Lung microvascular endothelial cell (primary cell): Measurements from ENCODE around the gene BABAM2. TPM values are rescaled to one million over a fixed set of nuclear protein-coding genes. Genes with fewer than 3 reads are reported as not detected.
A peak's percentile ranks its signal among the peaks of the same experiment; 100 is the strongest.
"Not testable (repeated sequence)": the region's sequence is repeated elsewhere in the genome, so short reads cannot be mapped to it uniquely, and the experiment has no call there.

ENCODE experiments used
- DNase-seq, 2 donors: peaks; one replicate each; pipeline versions ENCODE4 v3.0.0 to v3.0.0-alpha.2; 2010; ENCODE audit warnings: low read depth in 2 of 2
- total RNA-seq: library from RNA; depleted of rRNA; stranded (reverse); fragments of >200 nt; gene quantifications from 2 replicates; pipeline ENCODE4 v1.2.1, GENCODE V29; 2014

BABAM2 gene
- total RNA-seq, 1 donor from 2014 or later, result 14.7 TPM

DNA sequence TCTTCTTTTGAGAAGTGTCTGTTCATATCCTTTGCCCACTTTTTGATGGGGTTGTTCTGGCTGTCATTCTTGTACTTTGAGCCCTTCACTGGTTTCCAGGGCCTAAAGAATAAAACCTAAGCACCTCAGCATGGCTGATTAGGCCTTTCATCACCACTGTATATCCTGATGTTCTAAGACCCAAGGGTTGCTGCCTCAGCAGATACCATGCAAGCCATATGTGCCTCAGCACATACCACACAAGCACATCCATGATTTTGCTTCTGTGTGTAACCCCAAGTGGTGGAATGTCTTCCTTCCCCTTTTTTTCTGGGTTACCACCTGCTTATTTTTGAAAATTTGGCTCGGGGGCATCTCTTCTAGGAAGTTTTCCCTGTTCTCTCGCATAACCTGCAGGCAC lies 11.7 kb upstream of the BABAM2 start:
- DNase-seq, result no peak

DNA sequence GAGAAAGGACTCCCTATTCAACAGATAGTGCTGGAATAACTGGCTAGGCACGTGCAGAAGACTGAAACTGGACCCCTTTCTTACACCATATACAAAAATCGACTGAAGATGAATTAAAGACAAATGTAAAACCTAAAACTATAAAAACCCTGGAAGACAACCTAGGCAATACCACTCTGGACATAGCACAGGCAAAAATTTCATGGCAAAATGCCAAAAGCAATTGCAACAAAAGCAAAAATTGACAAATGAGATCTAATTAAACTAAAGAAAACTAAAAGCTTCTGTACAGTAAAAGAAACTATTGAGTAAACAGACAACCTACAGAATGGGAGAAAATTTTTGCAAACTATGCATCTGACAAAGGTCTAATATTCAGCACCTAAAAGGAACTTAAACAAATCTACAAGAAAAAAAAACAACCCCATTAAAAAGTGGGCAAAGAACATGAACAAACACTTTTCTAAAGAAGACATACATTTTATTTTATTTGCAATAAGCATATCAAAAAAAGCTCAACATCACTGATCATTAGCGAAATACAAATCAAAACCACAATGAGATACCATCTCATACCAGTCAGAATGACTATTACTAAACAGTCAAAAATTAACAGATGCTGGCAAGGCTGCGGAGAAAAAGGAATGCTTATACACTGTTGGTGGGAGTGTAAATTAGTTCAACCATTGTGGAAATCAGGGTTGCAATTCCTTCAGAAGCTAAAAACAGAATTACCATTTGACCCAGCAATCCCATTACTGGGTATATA lies 8.5 kb upstream of the BABAM2 start:
- not testable (repeated sequence) for DNase-seq

DNA sequence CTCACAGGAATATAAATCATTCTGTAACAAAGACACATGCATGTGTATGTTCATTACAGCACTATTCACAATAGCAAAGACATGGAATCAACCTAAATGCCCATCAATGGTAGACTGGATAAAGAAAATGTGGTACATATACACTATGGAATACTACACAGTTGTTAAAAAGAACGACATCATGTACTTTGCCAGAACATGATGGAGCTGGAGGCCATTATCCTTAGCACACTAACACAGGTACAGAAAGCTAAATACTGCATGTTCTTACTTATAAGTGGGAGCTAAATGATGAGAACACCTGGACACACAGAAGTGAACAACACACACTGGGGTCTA lies 8.0 kb upstream of the BABAM2 start:
- not testable (repeated sequence) for DNase-seq

DNA sequence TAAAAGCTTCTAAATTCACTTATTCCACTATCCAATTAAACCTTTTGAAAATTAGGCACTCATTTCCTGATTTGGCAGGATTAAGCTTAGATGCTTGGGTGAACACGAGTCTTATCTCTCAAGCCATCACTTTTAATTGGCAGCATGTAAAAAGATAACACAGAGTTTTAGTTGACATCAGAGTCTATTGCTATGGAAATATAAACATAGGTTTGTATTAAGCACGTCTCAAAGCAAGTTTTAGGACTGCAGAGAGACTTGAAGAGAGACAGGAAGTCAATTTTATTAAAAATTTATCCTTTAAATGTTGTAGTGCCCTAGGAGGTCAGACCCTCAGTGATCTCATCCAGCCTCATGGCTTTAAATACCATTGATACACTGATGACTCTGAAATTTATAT lies 5.9 kb upstream of the BABAM2 start:
- peak; percentile 26 to 38 for DNase-seq

DNA sequence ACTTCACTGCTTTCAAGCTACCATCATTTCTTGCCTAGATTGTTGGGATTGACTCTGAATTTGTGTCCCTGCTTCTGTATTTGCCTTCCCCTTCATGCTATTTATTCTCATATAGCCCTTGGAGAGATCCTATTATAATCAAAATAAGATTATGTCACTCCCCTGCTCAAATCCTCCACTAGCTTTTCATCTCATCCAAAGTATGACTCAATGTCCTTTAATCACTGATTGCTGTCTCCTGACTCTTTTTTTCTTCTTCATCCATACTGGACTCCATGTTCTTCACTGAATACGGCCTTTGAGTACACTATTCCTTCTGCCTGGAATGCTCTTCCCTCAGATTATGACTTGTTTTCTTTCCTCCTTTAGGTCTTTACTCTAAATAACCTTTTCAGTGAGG lies 5.3 kb upstream of the BABAM2 start:
- peak in 1 of 2 donors; percentile 50 for DNase-seq

DNA sequence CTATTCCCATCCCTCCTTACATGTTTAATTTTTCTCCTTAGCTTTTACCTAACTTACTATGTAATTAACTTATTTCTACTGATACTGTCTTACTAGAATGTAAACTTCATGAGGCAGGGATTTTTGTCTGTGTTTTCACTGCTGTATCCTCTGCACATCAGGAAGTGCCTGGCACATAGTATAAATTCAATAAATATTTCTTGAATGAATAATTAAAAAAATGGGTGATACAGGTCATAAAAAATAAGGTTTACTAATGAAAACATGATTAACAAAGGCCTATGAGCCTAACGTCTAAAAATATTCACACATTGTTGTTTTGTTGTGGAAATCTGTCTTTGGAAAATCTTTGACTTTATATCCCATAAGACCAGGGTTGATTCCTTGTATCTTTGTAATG lies 4.9 kb upstream of the BABAM2 start:
- peak; percentile 35 to 49 for DNase-seq

DNA sequence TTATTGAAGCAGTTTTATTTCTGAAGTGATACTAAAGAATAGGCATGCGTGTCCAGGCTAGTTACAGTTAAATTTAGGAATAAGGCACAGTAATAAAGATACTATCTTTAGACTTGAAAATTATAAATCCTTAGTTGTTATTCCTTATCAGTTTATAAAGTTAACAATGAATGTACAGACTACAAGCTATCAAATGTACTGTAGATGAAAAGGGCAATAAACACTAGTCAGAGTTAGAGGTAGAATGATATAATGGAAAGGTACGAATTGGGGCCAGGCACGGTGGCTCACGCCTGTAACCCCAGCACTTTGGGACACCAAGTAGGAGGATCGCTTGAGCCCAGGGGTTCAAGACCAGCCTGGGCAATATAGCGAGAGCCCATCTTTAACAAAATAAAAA lies 4.2 kb upstream of the BABAM2 start:
- DNase-seq, result no peak

DNA sequence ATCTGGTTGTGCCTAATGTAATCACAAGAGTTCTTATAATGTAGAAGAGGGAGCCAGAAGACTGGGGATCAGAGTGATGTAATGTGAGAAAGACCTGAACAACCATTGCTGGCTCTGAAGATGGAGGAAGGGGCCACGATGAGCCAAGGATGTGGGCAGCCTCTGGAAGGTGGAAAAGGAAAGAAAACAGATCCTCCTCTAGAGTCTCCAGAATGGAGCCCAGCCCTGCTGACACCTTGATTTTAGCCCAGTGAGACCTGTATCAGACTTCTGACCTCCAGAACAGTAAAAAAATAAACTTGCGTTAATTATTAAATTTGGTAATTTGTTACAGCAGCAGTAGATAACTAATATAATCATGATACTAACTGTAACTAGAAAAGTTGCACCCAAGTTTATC lies 3.4 kb upstream of the BABAM2 start:
- DNase-seq, result no peak

DNA sequence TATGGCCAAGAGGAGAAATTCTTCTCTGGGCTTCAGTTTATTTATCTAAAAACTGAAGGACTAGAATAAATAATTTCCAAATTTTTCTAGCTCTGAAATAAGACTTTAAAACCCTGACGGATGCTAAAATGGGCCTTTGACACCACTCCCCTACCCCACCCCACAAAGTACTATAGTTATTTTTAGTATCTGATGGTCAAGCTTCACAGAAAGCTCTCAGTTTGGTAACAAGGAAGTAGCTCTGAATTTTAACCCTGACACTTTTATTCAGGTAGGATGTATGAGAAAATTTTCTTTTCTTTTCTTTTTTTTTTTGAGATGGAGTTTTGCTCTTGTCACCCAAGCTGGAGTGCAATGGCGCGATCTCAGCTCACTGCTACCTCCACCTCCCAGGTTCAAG lies 2.7 kb upstream of the BABAM2 start:
- DNase-seq, result no peak

DNA sequence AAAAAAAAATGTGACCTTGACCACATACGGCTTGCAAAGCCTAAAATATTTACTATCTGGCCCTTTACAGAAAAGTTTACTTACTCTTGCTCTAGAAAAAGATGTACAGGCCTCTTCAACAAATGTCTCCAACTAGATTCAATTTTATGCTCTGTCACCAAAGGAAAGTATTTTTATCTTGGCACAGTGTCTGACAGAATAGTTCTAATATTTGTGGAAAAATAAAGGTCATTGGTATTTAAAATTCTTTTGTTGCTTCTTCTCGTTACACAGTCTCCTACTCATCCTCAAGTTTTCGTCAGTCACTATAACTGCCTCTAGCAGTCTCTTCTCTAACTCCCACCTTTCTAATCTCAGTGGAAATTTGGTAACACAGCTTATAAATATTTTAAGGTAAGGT lies 1.7 kb upstream of the BABAM2 start:
- DNase-seq, result no peak

DNA sequence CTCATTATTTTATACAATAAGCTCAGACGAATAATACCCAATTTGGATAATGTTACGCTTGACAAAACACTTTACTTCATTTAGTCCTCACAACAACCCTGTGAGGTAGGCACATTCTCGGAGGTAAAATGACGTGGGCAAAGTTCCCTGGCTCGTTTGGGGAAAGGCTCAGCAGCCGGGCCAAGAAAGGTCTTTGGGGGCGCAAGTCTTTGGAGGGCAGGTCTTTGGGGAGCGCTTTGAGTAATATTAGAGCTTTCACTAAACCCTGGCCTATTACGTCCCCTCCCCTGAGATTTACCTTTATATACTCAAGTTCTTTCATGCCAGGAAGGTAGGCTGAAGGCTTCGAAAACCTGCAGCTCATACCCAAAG lies 769 bp upstream of the BABAM2 start:
- DNase-seq, result no peak

DNA sequence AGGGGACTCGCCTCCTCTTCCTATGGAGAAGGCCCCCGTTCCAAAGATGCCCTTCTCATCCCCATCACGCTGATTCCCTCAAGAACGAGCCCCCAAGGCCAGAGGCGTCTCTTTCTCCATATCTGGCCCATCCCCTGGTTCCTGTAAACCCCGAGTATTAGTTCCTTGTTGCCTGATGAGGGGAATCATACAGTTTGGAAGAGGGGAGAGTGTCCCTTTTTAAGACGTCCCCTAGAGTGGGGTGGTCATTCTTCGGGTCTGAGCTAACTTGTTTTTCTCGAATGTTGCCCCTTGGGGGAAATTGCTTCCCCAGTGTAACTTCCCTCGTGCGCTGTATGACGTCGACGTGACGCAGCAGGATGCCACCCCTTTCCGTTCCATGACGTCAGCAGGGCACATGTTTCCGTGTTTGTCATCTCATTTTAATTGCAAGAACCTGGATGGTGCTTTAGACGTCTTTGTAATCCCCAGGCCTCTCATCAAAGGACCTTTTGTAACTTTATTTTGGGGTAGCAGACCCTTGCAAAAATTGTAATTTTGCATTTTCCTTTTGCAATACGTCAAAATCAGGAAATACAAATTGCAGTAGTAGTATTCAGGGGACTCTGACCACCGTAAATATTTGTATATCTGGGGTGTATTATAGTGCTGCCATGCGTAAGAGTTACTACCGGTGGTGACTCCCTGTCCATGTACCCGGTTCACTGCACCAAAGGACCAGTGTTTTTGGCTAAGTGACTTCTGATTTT lies 569 bp downstream of the BABAM2 start:
- DNase-seq, result peak; percentile 90 to 94

DNA sequence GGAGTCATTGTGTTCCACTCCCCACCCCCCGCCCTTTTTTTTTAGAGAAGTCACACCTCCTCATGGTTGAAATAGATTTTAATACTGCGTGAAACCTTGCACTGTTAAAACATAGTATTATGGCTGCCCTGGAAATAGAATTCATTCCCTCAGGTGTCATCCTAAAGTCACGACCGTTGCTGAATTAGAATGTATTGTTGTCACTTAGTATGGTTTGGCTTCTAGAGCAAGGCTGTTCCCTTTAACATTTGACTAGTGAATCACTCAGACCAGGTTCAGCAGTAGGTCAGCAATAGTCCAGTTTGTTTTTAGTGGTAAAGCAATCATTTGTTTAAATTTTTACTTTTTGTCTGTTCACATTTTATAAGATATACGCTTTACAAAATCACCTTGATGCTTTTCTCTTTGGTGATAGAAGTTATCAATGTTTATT lies 1.2 kb downstream of the BABAM2 start:
- DNase-seq, result peak; percentile 29 to 38

DNA sequence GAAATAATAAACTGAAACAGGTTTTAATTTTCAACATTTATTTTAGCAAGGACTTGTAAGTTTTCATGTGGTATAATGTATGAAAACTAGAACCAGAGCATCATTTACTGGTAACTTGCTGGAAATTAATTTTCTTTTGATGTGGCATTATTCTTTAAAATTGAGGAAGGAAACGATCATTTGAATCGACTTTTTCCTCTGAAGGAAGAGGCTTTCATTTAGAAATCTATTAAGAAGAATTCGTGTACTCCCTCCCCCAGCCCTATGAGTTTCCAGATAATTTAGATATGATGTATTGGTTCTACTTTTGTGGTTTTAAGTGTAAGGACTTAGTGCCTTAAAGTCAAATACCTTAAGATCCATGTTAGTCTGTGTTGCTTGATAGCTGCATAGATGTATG lies 2.5 kb downstream of the BABAM2 start:
- DNase-seq, result no peak

DNA sequence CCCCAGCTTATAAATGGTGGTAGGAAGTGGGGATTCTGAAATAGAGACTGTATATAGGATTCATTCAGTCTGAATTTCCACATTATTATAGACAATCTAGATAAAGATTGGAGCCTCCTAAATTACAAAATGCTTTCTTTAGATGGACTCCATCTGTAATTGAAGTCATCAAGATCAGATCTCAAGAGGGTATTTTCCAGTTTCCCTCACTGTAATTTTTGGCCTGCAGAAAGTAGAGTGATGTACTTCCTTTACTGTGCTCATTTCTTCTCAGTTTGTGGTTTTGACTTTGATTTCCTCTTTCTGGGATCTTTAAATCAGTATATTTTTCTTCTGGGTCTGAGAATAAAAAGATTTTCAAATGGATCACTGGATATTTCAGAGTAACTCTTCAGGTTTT lies 7.2 kb downstream of the BABAM2 start:
- peak in 1 of 2 donors; percentile 14 for DNase-seq

DNA sequence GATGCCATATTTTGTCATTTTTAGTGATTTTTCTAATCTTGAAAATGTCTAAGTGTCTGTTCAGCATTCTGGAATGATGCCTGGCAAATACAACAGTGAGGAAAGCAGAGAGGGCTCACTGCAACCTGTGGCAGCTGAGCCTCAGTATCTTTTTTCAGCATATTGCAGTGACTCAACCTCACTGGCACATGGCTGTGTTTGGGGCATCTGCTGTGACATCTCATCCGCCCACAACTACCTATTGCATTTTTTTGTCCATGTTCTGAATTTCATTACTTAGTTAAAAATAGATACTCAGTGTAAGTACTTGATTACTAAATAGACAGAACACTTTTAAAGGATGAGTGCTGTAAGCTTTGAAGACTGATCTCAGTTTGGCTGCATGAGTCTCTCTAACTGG lies 10.7 kb downstream of the BABAM2 start:
- DNase-seq, result no peak

DNA sequence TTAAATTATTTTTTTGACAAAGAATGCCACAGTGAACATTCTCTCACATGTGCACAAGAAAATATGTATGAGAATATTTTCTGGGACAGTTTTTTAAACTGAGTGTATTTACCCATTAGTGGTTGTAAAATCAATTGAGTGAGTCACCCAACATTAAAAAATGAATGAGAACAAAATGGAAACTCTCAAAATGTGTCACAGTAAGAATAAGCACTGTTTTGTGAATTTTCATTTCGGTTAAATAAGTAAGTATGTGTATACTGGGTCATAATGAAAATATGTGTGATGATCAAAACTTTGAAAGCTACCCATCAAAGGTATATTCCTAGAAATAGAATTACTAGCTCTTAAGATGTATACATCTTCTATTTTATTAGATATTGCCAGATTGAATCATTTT lies 11.6 kb downstream of the BABAM2 start:
- DNase-seq, result no peak

DNA sequence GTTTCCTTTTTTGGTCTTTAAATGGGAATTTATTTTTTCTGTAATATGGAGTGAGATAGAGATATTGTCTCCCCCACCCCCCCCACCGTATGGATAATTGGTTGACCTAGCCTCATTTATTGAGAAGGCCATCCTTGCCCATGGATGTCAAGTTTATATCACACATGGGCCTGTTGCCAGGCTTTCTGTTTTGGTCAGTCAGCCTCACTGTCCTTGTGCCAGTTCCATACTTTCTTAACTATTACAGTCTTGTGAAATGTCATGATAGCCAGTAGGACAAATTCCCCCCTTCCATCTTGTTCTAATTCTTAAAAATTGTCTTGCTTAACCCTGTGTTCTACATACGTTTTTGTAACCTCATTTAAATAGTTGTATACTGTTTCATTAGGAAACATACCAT lies 12.5 kb downstream of the BABAM2 start:
- DNase-seq, result no peak

DNA sequence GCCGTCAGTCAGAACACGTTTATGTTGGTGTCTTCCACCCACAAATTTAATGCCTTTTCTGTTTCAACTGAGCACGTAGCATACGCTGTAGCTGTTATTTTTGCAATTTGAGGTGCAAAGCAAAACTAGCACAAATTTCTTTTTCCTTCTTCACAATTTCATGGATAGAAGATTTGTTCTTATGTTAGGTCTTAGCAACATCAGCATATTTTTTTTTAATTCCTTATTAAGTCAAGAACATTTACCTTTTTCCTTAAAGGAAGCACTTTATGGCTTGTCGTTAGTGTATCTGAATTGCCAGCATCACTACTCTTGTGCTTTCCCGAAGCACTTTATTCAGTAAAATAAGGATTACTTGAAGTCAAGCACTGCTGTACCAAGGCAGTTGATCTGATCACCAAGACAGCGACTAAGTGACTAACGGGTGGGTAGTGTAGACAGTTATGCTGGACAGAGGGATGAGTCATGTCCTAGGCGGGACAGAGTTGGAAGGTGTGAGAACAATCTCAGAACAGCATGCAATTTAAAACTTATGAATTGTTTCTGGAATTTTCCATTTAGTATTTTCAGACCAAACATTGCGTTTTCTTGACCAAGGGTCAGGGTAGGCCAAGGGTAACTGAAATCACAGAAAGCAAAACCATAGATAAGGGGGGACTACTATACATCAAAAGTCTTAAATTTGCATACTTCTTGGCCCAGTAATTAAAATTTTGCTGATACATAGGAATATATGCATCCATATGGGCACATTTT lies 13.3 kb downstream of the BABAM2 start:
- DNase-seq, result peak; percentile 49 to 87

DNA sequence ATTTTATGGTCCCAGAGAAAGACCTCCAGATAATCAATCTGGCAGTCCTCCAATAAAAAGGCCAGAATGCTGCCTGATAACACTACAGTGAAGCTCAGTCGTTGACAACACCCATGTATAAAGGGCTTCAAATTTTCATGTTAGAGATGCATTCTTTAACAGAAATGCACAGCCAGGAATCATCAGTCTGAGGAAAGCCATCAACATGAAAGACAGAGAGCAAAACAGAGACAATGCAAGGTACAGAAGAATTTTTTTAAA lies 13.8 kb downstream of the BABAM2 start:
- DNase-seq, result no peak

DNA sequence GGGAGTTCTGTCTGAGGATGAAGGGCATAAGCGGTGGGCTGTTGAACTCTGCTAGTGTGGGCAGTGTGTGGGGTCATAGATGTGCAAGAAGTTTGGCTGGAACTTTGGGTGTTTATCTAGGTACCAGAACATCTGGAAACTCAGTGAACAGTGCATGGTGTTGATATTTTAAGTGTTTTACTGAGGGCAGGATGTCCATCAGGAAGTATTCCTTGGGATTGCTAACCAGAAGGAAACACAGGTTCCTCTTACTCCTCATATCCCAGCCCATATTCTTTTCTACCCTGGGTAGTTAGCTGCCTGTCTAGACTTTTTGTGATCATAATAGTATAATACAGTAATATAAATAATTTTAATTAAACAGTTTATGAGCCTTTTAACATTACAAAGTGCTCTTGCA lies 15.5 kb downstream of the BABAM2 start:
- peak in 1 of 2 donors; percentile 22 for DNase-seq

DNA sequence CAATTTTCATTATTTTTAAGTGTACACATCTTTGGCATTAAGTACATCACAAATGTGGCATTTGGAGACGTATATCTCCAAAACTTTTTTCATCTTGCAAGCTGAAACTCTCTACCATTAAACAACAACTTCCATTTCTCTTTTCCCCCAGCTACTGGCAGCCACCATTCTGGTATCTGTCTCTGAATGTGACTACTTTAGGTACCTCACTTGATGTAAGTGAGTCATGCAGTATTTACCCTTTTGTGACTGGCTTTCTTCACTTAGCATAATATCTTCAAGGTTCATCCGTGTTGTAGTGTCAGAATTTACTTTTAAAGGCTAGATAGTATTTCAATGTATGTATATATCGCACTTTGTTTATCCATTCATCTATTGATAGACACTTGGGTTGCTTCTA lies 17.0 kb downstream of the BABAM2 start:
- DNase-seq, result no peak

DNA sequence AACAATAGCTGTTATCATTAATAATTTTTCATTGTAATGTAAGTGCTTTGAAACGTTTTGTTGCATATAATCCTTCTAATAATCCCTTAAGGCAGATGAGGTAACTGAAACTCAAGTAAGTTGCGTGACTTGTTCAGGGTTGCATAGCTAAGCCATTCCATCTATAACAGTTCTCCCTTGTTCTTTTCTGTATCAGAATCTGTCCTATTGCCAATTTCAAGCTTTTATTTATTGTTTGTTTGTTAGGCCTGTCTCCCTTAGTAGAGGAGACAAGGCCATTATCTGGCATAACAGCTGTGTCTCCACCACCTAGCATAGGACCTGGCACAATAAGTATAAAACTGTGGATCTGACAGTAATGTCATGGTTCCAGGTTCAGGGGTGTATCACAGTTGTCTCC lies 19.4 kb downstream of the BABAM2 start:
- DNase-seq, result no peak
